Measurements from ENCODE around the gene ZBTB38. TPM values are rescaled to one million over a fixed set of nuclear protein-coding genes. Genes with fewer than 3 reads are reported as not detected.
A peak's percentile ranks its signal among the peaks of the same experiment; 100 is the strongest.

The ZBTB38 gene
- 41.8 and 43.9 TPM in 2 replicates for total RNA-seq
- long read RNA-seq, transcript ZBTB38-201 (1 exons, 3,588 nt) = minor isoform, 16 of 162 reads
- long read RNA-seq, transcript ZBTB38-204 (4 exons, 590 nt) = minor isoform, 10 of 162 reads
- long read RNA-seq, transcript ZBTB38-211 (3 exons, 644 nt) = major isoform, 65 of 162 reads
- long read RNA-seq, partial matches to known transcripts = 12 of 162 reads
- long read RNA-seq, other reads (novel, unspliced or antisense) = 57 of 162 reads

- TF ChIP-seq, protein P1, sequence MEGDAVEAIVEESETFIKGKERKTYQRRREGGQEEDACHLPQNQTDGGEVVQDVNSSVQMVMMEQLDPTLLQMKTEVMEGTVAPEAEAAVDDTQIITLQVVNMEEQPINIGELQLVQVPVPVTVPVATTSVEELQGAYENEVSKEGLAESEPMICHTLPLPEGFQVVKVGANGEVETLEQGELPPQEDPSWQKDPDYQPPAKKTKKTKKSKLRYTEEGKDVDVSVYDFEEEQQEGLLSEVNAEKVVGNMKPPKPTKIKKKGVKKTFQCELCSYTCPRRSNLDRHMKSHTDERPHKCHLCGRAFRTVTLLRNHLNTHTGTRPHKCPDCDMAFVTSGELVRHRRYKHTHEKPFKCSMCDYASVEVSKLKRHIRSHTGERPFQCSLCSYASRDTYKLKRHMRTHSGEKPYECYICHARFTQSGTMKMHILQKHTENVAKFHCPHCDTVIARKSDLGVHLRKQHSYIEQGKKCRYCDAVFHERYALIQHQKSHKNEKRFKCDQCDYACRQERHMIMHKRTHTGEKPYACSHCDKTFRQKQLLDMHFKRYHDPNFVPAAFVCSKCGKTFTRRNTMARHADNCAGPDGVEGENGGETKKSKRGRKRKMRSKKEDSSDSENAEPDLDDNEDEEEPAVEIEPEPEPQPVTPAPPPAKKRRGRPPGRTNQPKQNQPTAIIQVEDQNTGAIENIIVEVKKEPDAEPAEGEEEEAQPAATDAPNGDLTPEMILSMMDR (IDR thresholded peaks at IDR 0.05) = no peak
- H3K36me3 Mint-ChIP-seq (ENCODE audit: unreplicated experiment) = no peaks in the 10 kb centered on the region
- DNase-seq (ENCODE audit: extremely low spot score, unreplicated experiment) = peak; percentile 93
- H3K4me3 Mint-ChIP-seq (ENCODE audit: unreplicated experiment) = peak within 1 kb of the TSS; percentile 64
- no peaks in the 10 kb centered on the region for H3K27me3 Mint-ChIP-seq (ENCODE audit: unreplicated experiment)
- H3K9me3 Mint-ChIP-seq (ENCODE audit: unreplicated experiment) = peaks cover 5% of the 10 kb centered on the region
- peaks cover 54% of the 10 kb centered on the region for H3K4me1 Mint-ChIP-seq (ENCODE audit: unreplicated experiment)
- peak within 1 kb of the TSS; percentile 98 for H3K27ac Mint-ChIP-seq (ENCODE audit: unreplicated experiment)
Measured at GRCh38 chr3:141368062-141368924, at the start of gene ZBTB38. Gene ZBTB38 (plus strand): TSS chr3:141368504. CDS start chr3:141442389, 73,885 bp downstream.

DNA sequence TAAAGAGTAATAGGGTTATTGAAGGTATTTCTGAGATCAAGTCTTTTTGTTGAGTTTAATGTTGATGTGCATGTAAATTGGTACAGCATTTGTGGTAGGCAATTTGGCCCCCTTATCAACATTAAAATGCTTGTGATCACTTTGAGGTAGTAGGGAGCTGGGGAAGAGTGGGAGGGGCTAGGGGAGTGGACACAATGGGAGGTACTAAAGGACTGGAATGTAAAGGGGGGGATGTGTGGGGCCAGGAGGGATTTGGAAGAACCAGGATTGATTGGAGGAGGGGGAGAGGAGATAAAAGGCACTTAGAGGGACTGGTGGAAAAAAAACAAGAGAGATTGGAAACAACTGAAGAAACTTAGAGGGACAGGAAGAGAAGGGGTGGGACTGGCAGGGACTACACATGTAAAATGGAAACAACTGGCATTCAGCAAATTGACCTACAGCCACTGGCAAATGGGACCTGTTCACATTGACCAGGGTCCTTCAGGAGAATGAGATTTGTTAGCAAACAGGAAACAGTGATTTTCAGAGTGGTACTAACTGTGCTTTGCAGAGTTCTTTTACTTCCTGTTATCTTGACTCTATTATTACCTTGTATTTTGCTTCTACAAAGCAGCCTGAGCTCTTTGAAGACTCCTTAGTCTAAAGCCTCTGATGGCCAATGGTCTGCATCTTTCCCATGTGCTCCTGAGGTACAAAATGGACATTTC, 47.8 kb upstream of the ZBTB38 start:
- DNase-seq (ENCODE audit: extremely low spot score, unreplicated experiment) = no peak
- no peaks in the 10 kb centered on the region for H3K27me3 Mint-ChIP-seq (ENCODE audit: unreplicated experiment)

GRCh38 chr3:141321109-141321497, 47.2 kb upstream of the ZBTB38 start:
- Mint-ChIP-seq H3K4me1 (ENCODE audit: unreplicated experiment) (peaks cover under 1% of the 10 kb centered on the region), H3K4me3 (ENCODE audit: unreplicated experiment) (no peak overlapping the region), H3K36me3 (ENCODE audit: unreplicated experiment) (no peaks in the 10 kb centered on the region), H3K27me3 (ENCODE audit: unreplicated experiment) (no peaks in the 10 kb centered on the region), H3K9me3 (ENCODE audit: unreplicated experiment) (no peaks in the 10 kb centered on the region), H3K27ac (ENCODE audit: unreplicated experiment) (no peak overlapping the region)
- no peak for DNase-seq (ENCODE audit: extremely low spot score, unreplicated experiment)
- TF ChIP-seq, protein P1 (IDR thresholded peaks at IDR 0.05) = no peak

More for the DNA sequence above, 47.8 kb upstream of the ZBTB38 start:
- Mint-ChIP-seq H3K27ac (ENCODE audit: unreplicated experiment) (no peak overlapping the region), H3K4me1 (ENCODE audit: unreplicated experiment) (no peaks in the 10 kb centered on the region), H3K9me3 (ENCODE audit: unreplicated experiment) (no peaks in the 10 kb centered on the region), H3K4me3 (ENCODE audit: unreplicated experiment) (no peak overlapping the region), H3K36me3 (ENCODE audit: unreplicated experiment) (no peaks in the 10 kb centered on the region)
- TF ChIP-seq, protein P1 (IDR thresholded peaks at IDR 0.05) = no peak

GRCh38 chr3:141323936-141324704, 44.2 kb upstream of the ZBTB38 start:
- Mint-ChIP-seq H3K9me3 (ENCODE audit: unreplicated experiment) (no peaks in the 10 kb centered on the region), H3K27ac (ENCODE audit: unreplicated experiment) (no peak overlapping the region), H3K4me1 (ENCODE audit: unreplicated experiment) (peaks cover 8% of the 10 kb centered on the region), H3K36me3 (ENCODE audit: unreplicated experiment) (no peaks in the 10 kb centered on the region), H3K4me3 (ENCODE audit: unreplicated experiment) (no peak overlapping the region), H3K27me3 (ENCODE audit: unreplicated experiment) (no peaks in the 10 kb centered on the region)
- DNase-seq (ENCODE audit: extremely low spot score, unreplicated experiment) = no peak
- TF ChIP-seq, protein P1 (IDR thresholded peaks at IDR 0.05) = no peak

All from osteocyte (in vitro differentiated cells).